ENCODE measurements around the gene SSTR4.

The SSTR4 gene

GRCh38 chr20:23068283-23068682 is 33.2 kb downstream of the SSTR4 start:
- DNase-seq: no peak

- DNase-seq: no peak
Measured at GRCh38 chr20:23069108-23069507, 34.0 kb downstream of the SSTR4 start.

- DNase-seq: no peak
Measured at GRCh38 chr20:23071398-23071797, 36.3 kb downstream of the SSTR4 start.

GRCh38 chr20:23071996-23072395 is 36.9 kb downstream of the SSTR4 start:
- no peak for DNase-seq

GRCh38 chr20:23072892-23073586 is 37.9 kb downstream of the SSTR4 start:
- no peak for DNase-seq

GRCh38 chr20:23074052-23074451 is 38.9 kb downstream of the SSTR4 start:
- DNase-seq: no peak

- no peak for DNase-seq
Measured at GRCh38 chr20:23077277-23077676, 42.2 kb downstream of the SSTR4 start.

GRCh38 chr20:23078351-23079015 is 43.4 kb downstream of the SSTR4 start:
- DNase-seq: peak; percentile 15 to 54

GRCh38 chr20:23079016-23079351 is 43.9 kb downstream of the SSTR4 start:
- peak in 1 of 2 experiments; percentile 49 for DNase-seq

- DNase-seq: no peak
Measured at GRCh38 chr20:23079926-23080325, 44.8 kb downstream of the SSTR4 start.

GRCh38 chr20:23080521-23080920 is 45.4 kb downstream of the SSTR4 start:
- DNase-seq: no peak

GRCh38 chr20:23081263-23081819 is 46.2 kb downstream of the SSTR4 start:
- DNase-seq: no peak

GRCh38 chr20:23082846-23083552 is 47.9 kb downstream of the SSTR4 start:
- DNase-seq: no peak

- DNase-seq: no peak
Measured at GRCh38 chr20:23083553-23084220, 48.6 kb downstream of the SSTR4 start.

GRCh38 chr20:23084282-23084844 is 49.3 kb downstream of the SSTR4 start:
- no peak for DNase-seq

- DNase-seq: peak in 1 of 2 experiments; percentile 21
Measured at GRCh38 chr20:23084845-23085365, 49.8 kb downstream of the SSTR4 start.

- DNase-seq: no peak
Measured at GRCh38 chr20:23085436-23086055, 50.4 kb downstream of the SSTR4 start.

- no peak for DNase-seq
Measured at GRCh38 chr20:23086056-23086566, 51.0 kb downstream of the SSTR4 start, which contains the start of gene CD93. CD93 (minus strand) TSS chr20:23086324; CDS start chr20:23086192, 132 bp downstream.

- no peak for DNase-seq
Measured at GRCh38 chr20:23086931-23087411, 51.9 kb downstream of the SSTR4 start.

- DNase-seq: no peak
Measured at GRCh38 chr20:23087587-23088251, 52.6 kb downstream of the SSTR4 start.
